ENCODE measurements around the gene DYNC1I1.

DYNC1I1 gene

DNA sequence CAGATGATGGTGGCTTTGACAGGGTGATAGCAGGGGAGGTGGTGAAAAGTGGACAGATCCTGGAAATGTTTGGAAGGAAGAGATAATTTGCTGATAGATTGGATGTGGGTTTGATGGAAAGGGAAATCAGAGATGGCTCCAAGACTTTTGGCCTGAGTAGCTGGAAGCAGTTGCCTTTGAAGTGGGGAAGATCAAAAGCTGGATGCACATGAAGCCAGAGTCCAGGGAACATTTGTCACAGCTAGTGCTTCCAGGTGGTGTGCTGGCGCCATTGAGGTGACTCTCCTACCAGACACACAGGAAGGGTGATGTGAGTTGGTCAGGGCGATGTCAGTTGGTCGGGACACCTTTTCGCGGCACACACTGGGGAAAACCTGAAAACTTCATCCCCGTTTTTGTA is 15.9 kb downstream of the DYNC1I1 start:
- H3K27me3 ChIP-seq (ENCODE audit: low read length): 0 out of 2 replicates have a peak, but pooled peaks cover 3% of the 10 kb centered on the region
- H3K4me2 ChIP-seq (ENCODE audit: low read depth, low read length, poor library complexity, severe bottlenecking): no peak overlapping the region
- no peak overlapping the region for H2AFZ ChIP-seq (ENCODE audit: low read depth, low read length, severe bottlenecking)
- no peaks in the 10 kb centered on the region for H3K36me3 ChIP-seq (ENCODE audit: low read length)
- no peak overlapping the region for H3K27ac ChIP-seq (ENCODE audit: low read depth, low read length)
- H3K9me3 ChIP-seq (ENCODE audit: insufficient read depth, low read length): no peaks in the 10 kb centered on the region
- H3K9ac ChIP-seq (ENCODE audit: low read length): no peak overlapping the region
- H3K4me3 ChIP-seq (ENCODE audit: insufficient read depth, low read length, poor library complexity, severe bottlenecking): no peak overlapping the region
- H3K79me2 ChIP-seq (ENCODE audit: insufficient read depth, low read length): no peaks in the 10 kb centered on the region
- no peaks in the 10 kb centered on the region for H3K9me2 ChIP-seq (replicated peaks; ENCODE audit: insufficient read depth, low read length)
- no peaks in the 10 kb centered on the region for H3F3A ChIP-seq (ENCODE audit: insufficient read depth)
- H4K20me1 ChIP-seq (ENCODE audit: low read depth, low read length): no peaks in the 10 kb centered on the region
- no peak for TF ChIP-seq EZH2phosphoT487 (conservative IDR thresholded peaks at IDR 0.05; ENCODE audit: low read length)
- TF ChIP-seq, protein P1, sequence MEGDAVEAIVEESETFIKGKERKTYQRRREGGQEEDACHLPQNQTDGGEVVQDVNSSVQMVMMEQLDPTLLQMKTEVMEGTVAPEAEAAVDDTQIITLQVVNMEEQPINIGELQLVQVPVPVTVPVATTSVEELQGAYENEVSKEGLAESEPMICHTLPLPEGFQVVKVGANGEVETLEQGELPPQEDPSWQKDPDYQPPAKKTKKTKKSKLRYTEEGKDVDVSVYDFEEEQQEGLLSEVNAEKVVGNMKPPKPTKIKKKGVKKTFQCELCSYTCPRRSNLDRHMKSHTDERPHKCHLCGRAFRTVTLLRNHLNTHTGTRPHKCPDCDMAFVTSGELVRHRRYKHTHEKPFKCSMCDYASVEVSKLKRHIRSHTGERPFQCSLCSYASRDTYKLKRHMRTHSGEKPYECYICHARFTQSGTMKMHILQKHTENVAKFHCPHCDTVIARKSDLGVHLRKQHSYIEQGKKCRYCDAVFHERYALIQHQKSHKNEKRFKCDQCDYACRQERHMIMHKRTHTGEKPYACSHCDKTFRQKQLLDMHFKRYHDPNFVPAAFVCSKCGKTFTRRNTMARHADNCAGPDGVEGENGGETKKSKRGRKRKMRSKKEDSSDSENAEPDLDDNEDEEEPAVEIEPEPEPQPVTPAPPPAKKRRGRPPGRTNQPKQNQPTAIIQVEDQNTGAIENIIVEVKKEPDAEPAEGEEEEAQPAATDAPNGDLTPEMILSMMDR (IDR thresholded peaks at IDR 0.05; ENCODE audit: insufficient read depth, low read length, poor library complexity, severe bottlenecking): no peak

DNA sequence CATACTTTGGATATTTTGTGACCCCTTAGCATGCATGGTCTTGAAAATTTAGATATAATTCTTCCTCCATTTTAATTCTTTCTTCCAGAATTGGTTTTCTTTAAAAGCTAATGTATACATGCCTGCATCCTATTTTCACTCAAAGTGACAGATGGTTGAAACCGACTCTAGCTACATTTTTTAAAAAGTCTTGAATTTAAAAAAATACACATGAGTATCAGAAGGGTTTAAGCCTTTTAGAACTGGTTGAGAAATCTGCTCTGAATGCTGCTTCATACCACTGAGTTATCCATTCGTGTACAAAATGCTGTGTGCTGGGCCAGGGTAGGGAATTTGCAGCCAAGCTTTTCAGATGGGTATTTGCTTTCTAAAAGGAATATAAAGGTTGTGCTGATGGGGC is 16.5 kb downstream of the DYNC1I1 start:
- Histone ChIP-seq H3K27me3 (ENCODE audit: low read length) (0 out of 2 replicates have a peak, but pooled peaks cover 3% of the 10 kb centered on the region), H3K4me2 (ENCODE audit: low read depth, low read length, poor library complexity, severe bottlenecking) (no peak overlapping the region), H3K4me3 (ENCODE audit: insufficient read depth, low read length, poor library complexity, severe bottlenecking) (no peak overlapping the region), H3K9ac (ENCODE audit: low read length) (no peak overlapping the region), H3K9me2 (replicated peaks; ENCODE audit: insufficient read depth, low read length) (no peaks in the 10 kb centered on the region), H4K20me1 (ENCODE audit: low read depth, low read length) (no peaks in the 10 kb centered on the region), H3K27ac (ENCODE audit: low read depth, low read length) (no peak overlapping the region), H3K9me3 (ENCODE audit: insufficient read depth, low read length) (no peaks in the 10 kb centered on the region), H3F3A (ENCODE audit: insufficient read depth) (no peaks in the 10 kb centered on the region), H3K36me3 (ENCODE audit: low read length) (no peaks in the 10 kb centered on the region), H2AFZ (ENCODE audit: low read depth, low read length, severe bottlenecking) (no peak overlapping the region), H3K79me2 (ENCODE audit: insufficient read depth, low read length) (no peaks in the 10 kb centered on the region)
- TF ChIP-seq EZH2phosphoT487 (conservative IDR thresholded peaks at IDR 0.05; ENCODE audit: low read length): no peak
- TF ChIP-seq, protein P1 (IDR thresholded peaks at IDR 0.05; ENCODE audit: insufficient read depth, low read length, poor library complexity, severe bottlenecking): no peak

DNA sequence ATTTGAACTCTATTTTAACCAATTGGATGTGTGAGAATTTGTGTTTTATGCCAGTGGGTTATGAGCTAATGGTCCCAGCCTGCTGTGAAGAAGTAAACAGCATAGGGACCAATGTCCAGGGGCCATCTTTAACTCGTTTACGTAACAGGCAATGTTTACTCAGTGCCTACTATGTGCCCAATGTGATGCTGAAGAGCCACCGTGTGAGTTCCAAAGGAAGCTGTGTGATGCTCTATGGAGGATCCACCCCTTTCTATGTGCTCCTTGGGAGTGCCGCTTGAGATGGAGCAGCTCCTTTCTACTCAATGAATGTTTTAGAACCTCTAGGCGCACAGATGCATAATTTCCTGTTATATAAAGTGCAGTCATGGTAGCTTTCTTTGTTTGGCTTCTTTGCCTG is 21.3 kb downstream of the DYNC1I1 start:
- Histone ChIP-seq H2AFZ (ENCODE audit: low read depth, low read length, severe bottlenecking) (no peak overlapping the region), H3K27ac (ENCODE audit: low read depth, low read length) (no peak overlapping the region), H4K20me1 (ENCODE audit: low read depth, low read length) (no peaks in the 10 kb centered on the region), H3K79me2 (ENCODE audit: insufficient read depth, low read length) (no peaks in the 10 kb centered on the region), H3K9me2 (replicated peaks; ENCODE audit: insufficient read depth, low read length) (no peaks in the 10 kb centered on the region), H3K4me2 (ENCODE audit: low read depth, low read length, poor library complexity, severe bottlenecking) (no peak overlapping the region), H3K9me3 (ENCODE audit: insufficient read depth, low read length) (no peaks in the 10 kb centered on the region), H3K36me3 (ENCODE audit: low read length) (no peaks in the 10 kb centered on the region), H3K27me3 (ENCODE audit: low read length) (no peaks in the 10 kb centered on the region), H3K4me3 (ENCODE audit: insufficient read depth, low read length, poor library complexity, severe bottlenecking) (no peak overlapping the region), H3K9ac (ENCODE audit: low read length) (no peak overlapping the region), H3F3A (ENCODE audit: insufficient read depth) (no peaks in the 10 kb centered on the region)
- no peak for TF ChIP-seq EZH2phosphoT487 (conservative IDR thresholded peaks at IDR 0.05; ENCODE audit: low read length)
- TF ChIP-seq, protein P1 (IDR thresholded peaks at IDR 0.05; ENCODE audit: insufficient read depth, low read length, poor library complexity, severe bottlenecking): no peak
